AG10803 (cell line): ENCODE data around the gene APP.

Experiments
- DNase-seq: peaks from one replicate; pipeline ENCODE4 v3.0.0; 2010; ENCODE audit warnings: low read depth
- H3K4me3 ChIP-seq: 2 replicates; pipeline ENCODE4 v1.5.1; 2011; ENCODE audit warnings: mild to moderate bottlenecking, low read length, control low read depth
- CTCF ChIP-seq: conservative IDR thresholded peaks from 2 replicates; pipeline ENCODE4 v1.5.1; 2011; ENCODE audit warnings: mild to moderate bottlenecking, low read length, control low read depth, inconsistent platforms

The APP gene

DNA sequence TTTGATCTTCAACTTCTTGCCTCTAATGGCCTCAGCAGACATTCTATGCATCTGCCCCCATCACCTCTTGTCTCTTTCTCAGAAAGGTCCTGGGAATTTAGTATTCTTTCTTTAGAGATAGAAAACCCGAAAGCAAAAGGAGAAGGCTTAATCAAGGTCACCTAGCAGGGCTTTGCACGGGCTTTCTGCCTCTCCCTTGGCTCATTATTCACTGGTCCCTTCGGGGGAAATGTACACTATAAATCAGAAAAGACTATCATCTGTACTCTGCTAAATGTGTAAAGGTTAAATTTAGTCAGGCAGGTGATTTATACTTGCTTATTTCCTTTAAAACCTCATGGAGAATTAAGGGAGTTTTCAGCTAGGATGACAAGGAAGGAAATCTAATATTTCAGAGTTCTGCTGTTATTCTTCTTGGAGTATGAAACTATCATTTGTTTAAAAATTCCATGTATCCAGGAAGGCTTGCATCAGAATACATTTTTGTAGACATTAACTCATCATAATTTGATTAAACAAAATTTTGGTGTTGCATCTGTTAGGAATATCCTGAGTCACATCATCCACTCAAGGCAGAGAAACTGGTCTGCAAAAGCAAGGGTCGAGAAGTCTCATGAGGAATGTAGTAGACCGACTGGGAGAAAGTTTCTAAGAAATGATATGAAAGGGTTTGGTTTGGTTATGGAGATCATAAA lies 311.2 kb downstream of the APP start:
- TF ChIP-seq CTCF: no peak
- DNase-seq: no peak
- H3K4me3 ChIP-seq: no peak overlapping the region

GRCh38 chr21:25858325-25858724 lies 312.2 kb downstream of the APP start:
- TF ChIP-seq CTCF: no peak
- DNase-seq: no peak
- no peak overlapping the region for H3K4me3 ChIP-seq

DNA sequence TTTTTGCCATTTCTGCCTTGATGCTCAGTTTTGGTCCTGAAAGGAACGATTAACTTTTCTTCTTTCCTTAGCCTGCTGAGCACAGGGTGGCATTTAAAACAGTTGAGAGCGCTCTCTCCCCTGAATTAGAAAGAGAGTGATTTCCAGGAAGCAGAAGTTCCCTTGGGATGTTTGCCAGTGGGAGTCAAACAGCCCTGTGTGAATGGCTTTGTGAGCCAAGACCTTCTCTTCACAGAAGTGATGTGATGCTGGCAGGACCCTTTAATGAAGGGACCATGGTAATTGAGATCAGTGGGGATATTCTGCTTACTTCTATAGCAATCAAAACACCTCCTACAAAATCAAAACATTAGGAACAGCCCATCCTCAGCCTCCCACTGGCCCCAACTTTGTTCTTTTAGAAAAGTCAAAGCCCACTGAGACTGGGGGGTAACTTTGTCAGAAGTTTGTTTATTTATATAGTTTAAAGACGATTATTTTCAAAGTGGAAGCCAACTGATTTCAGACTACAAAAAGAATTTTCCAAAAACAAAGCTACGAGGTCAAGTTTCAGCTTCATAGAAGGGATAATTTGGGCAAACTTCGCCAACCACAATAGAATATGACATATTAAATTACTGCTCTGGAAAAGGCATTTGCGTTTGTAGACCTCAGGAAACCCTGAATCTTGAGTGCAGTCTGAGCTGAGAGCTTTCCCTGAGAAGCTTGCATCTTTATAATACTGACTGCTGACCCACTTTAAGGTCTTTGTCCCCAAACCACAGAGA lies 313.1 kb downstream of the APP start:
- H3K4me3 ChIP-seq: no peak overlapping the region
- TF ChIP-seq CTCF: no peak
- no peak for DNase-seq

- DNase-seq: peak; percentile 36
- no peak for TF ChIP-seq CTCF
- H3K4me3 ChIP-seq: no peak overlapping the region
Measured at GRCh38 chr21:25855576-25855975, 315.0 kb downstream of the APP start.

DNA sequence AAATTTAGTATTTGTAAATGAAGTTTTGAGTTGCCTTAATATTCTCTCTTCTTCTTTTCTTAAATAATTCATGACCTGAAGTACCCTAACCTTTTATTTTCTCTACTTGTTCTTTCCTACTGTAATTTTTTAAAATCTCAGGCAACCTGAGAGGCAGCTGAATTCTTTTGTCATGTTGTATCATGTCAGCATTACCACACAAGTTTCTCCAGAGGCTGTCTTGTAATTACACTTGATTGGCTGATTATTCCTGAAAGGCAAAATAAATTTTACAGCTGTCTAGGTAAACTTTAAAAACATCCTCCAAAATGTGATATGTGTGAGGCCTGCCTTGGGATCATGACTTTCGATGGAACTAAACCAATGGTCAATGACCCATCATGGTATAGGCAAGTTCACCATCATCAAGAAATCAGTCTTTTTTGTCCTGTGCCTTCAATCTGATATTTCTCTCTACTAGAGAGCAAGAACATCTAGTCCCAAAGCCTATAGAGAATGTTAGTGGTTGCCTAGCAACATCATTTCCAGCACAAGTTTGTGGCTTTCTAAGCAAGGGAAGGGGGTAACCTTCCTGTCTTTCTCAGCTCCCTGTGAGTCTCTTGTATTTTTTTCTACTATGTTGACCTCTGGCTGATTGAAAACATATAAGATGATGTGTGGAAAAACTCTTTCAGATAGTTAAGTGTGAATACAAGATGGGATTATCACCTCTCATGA lies 320.3 kb downstream of the APP start:
- no peak for DNase-seq
- H3K4me3 ChIP-seq: no peak overlapping the region
- TF ChIP-seq CTCF: no peak

DNA sequence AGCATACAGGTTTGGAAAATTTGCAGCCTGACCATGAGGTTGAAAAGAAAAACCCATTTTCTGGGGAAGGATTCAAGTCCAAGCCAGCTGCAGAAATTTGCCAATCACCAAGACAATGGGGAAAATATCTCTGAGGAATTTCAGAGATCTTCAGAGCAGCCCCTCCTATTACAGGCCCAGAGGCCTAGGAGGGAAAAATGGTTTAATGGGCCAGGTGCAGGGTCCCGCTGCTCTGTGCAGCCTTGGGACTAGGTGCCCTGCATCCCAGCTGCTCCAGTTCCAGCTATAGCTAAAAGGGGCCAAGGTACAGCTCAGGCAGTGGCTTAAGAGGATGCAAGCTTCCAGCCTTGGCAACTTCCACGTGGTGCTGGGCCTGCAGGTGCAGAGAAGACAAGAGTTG lies 322.3 kb downstream of the APP start:
- H3K4me3 ChIP-seq: no peak overlapping the region
- no peak for TF ChIP-seq CTCF
- DNase-seq: no peak
